EL (cell line): ENCODE data around the gene GRAPL.
"Not testable (repeated sequence)": the region's sequence is repeated elsewhere in the genome, so short reads cannot be mapped to it uniquely, and the experiment has no call there.

Experiments
- DNase-seq: peaks from one replicate; pipeline ENCODE4 v3.0.0-alpha.2; 2016

The GRAPL gene

GRCh38 chr17:19189781-19190405, 62.5 kb downstream of the GRAPL start:
- not testable (repeated sequence) for DNase-seq

- not testable (repeated sequence) for DNase-seq
These were observed 69.2 kb downstream of the GRAPL start for GRCh38 chr17:19196382-19197204.

- not testable (repeated sequence) for DNase-seq
These were observed 75.1 kb downstream of the GRAPL start for GRCh38 chr17:19202448-19202847.

- DNase-seq = not testable (repeated sequence)
These were observed 76.0 kb downstream of the GRAPL start for GRCh38 chr17:19203429-19203828.
